Mucosa of descending colon (tissue), 3 donors: ENCODE data around the gene FKBP3. TPM values are rescaled to one million over a fixed set of nuclear protein-coding genes. Genes with fewer than 3 reads are reported as not detected.

Experiments
- ATAC-seq: fragments of 200-7000 bp; cut with Tn5 transposase; one replicate; pipeline ENCODE4 v1.9.1; 2020; ENCODE audit warnings: mild to moderate bottlenecking, moderate library complexity
- DNase-seq, 3 donors: peaks; one replicate each; pipeline ENCODE4 v3.0.0-alpha.2; 2020
- H3K36me3 ChIP-seq: fragments of 200-600 bp; one replicate; pipeline ENCODE4 v1.8.0; 2021; ENCODE audit warnings: low read depth, mild to moderate bottlenecking
- H3K4me1 ChIP-seq: fragments of 200-600 bp; one replicate; pipeline ENCODE4 v1.8.0; 2021; ENCODE audit warnings: low read depth, mild to moderate bottlenecking
- H3K4me3 ChIP-seq: fragments of 200-600 bp; one replicate; pipeline ENCODE4 v1.8.0; 2021; ENCODE audit warnings: mild to moderate bottlenecking
- H3K9me3 ChIP-seq: fragments of 200-600 bp; one replicate; pipeline ENCODE4 v1.8.0; 2021; ENCODE audit warnings: mild to moderate bottlenecking
- intact Hi-C, 2 donors: fragments of 100-400 bp; cut with DNase I in 1 of 2; cut with micrococcal nuclease in 1 of 2; formaldehyde crosslinking; loops; one replicate each; pipeline versions ENCODE4 v1.11.0 to v1.11.1; 2022; cut with DNase I, micrococcal nuclease
- total RNA-seq, 3 donors: library from RNA; stranded (reverse); fragmentation: NEBNext Ultra II Directional in 2 of 3; extraction: Animal tissue kit (Norgen Biotek cat#: 25700) in 2 of 3; gene quantifications; one replicate each; pipeline versions ENCODE4 v1.2.1 to v1.2.4, GENCODE V29; 2021 to 2023
- TF ChIP-seq, protein P1 (sequence below): fragments of 200-600 bp; IDR thresholded peaks from one replicate; pipeline ENCODE4 v1.8.0; 2022; ENCODE audit warnings: antibody characterized with exemption, mild to moderate bottlenecking
- donor health status: DM: no; HTN: no; CAD: no; lungs with moderate emphysema.
- donor health status: DM: no; HTN: no; CAD: no.
- donor health status: DM: no; HTN: yes; CAD: no.

The FKBP3 gene
- total RNA-seq, 3 donors from 2014 or later = 46.2 to 51.7 (median 46.2) TPM

DNA sequence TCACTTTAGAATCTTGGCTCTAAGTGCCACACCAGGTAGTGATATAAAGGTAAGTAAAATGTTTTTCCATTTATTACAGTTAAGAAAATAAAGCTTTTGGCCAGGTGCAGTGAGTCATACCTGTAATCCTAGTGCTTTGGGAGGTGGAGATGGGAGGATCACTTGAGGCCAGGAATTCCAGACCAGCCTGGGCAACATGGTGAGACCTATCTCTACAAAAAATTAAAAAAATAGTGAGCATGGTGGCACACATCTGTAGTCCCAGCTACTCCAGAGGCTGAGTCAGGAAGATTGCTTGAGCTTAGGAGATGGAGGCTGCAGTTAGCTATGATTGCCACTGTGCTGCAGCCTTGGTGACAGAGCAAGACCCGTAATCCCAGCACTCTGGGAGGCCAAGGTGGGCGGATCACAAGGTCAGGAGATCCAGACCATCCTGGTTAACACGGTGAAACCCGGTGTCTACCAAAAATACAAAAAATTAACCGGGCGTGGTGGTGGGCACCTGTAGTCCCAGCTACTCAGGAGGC, 6.4 kb upstream of the FKBP3 start:
- H3K4me3 ChIP-seq = no peak overlapping the region
- H3K9me3 ChIP-seq = no peaks in the 10 kb centered on the region
- TF ChIP-seq, protein P1, sequence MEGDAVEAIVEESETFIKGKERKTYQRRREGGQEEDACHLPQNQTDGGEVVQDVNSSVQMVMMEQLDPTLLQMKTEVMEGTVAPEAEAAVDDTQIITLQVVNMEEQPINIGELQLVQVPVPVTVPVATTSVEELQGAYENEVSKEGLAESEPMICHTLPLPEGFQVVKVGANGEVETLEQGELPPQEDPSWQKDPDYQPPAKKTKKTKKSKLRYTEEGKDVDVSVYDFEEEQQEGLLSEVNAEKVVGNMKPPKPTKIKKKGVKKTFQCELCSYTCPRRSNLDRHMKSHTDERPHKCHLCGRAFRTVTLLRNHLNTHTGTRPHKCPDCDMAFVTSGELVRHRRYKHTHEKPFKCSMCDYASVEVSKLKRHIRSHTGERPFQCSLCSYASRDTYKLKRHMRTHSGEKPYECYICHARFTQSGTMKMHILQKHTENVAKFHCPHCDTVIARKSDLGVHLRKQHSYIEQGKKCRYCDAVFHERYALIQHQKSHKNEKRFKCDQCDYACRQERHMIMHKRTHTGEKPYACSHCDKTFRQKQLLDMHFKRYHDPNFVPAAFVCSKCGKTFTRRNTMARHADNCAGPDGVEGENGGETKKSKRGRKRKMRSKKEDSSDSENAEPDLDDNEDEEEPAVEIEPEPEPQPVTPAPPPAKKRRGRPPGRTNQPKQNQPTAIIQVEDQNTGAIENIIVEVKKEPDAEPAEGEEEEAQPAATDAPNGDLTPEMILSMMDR = no peak
- peaks cover 13% of the 10 kb centered on the region for H3K4me1 ChIP-seq
- H3K36me3 ChIP-seq = no peaks in the 10 kb centered on the region
- DNase-seq = no peak
- no peak for ATAC-seq
- intact Hi-C loops = no loop called here

DNA sequence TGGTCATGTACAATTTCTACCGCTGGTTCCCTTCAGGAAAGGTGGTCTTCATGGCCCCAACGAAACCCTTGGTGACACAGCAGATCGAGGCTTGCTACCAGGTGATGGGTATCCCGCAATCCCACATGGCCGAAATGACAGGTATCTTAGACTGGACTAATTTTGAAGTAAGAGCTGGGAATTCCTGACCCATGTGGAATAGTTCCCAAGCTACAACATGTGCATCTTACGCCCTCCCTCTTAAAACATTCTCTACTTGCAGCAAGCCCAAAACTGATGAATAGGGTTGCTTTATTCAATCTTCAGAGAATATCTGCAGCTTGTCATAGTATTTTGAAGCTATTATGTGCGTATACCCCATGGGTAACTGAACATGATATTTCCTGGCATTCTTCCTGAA, 2.1 kb upstream of the FKBP3 start:
- Histone ChIP-seq H3K9me3 (no peaks in the 10 kb centered on the region), H3K4me1 (peaks cover 13% of the 10 kb centered on the region), H3K4me3 (peak overlapping the region; percentile 41), H3K36me3 (no peaks in the 10 kb centered on the region)
- no peak for DNase-seq
- no peak for ATAC-seq
- TF ChIP-seq, protein P1 = no peak
- intact Hi-C loops = no loop called here

DNA sequence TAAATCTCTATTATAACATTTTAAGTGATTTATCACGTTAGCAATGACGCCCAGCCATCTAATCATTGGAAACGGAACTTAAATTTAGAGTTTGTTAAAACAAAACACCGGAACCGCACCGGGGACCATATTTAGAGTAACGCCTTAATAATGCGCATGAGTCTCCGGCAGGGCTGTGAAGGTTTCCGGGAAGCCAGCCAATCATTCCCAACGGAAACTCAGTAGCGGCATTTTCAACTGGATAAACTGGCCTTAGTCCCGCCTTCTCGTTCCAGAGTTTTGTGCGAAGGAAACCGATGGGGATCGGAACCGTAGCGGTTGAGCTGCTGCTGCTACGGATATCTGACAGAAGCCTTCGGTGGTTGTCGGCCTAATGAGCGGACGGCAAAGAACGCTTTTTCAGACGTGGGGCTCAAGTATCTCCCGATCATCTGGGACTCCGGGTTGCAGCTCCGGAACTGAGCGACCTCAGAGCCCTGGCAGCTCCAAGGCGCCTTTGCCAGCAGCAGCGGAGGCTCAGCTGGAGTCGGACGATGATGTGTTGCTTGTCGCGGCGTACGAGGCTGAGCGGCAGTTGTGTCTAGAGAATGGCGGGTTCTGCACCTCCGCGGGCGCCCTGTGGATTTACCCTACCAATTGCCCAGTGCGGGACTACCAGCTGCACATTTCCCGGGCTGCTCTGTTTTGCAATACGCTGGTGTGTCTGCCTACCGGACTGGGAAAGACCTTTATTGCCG, 1.5 kb upstream of the FKBP3 start, which contains the start of gene FANCM:
FANCM (plus strand) TSS at position 272 of the 737 bp plus-strand sequence; CDS start at position 374, 102 bp downstream.
- intact Hi-C loops = no loop called here

DNA sequence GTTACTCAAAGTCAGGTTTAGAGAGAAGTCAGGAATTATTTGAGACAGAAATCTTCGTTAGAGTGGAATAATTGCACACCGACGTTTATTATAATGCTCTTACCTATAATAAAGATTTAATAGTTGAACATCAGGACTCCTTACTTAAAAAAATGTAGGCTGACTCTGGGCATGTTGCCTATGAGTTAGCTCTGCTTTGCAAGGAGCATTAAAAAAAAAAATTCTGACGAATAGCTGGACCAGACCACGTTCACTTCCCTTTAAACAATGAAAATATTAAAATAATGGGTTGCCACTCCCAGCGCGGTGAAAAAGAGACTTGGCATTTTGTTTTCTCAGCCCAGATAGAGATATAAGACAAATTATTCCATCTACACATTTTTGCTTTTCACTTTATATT, 875 bp upstream of the FKBP3 start:
- intact Hi-C loops = no loop called here

More for the DNA sequence above, 1.5 kb upstream of the FKBP3 start, which contains the start of gene FANCM:
- TF ChIP-seq, protein P1 = no peak
- DNase-seq = peak; percentile 78 to 97 (median 84)
- H3K4me1 ChIP-seq = peaks cover 13% of the 10 kb centered on the region
- no peaks in the 10 kb centered on the region for H3K36me3 ChIP-seq
- peak within 1 kb of the TSS; percentile 41 for H3K4me3 ChIP-seq
- ATAC-seq = peak; percentile 82
- H3K9me3 ChIP-seq = no peaks in the 10 kb centered on the region

DNA sequence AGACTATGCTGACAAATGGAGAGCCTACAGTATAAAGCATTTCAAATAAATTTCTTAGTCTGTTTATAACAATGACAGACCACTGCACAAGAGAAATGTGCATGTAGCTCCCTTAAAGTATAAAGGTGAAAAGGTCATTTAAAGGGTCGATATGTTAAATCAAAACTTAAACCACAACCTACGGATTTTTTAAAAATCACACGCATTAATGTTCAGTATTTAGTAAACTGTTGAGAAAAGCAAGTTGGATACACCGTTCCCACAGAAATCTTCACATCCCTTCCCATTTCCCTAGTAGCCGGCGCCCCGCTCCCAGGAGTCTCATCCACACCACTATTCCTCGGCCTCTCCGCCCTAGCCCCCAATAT, 614 bp downstream of the FKBP3 start:
- no peaks in the 10 kb centered on the region for H3K36me3 ChIP-seq
- TF ChIP-seq, protein P1 = no peak
- H3K9me3 ChIP-seq = no peaks in the 10 kb centered on the region
- ATAC-seq = peak; percentile 1
- no peak for DNase-seq
- peaks cover 13% of the 10 kb centered on the region for H3K4me1 ChIP-seq
- intact Hi-C loops = no loop called here
- peak overlapping the region; percentile 29 for H3K4me3 ChIP-seq

More for the DNA sequence above, 875 bp upstream of the FKBP3 start:
- ATAC-seq (no peak), DNase-seq (peak in 1 of 3 donors; percentile 16)
- H3K4me1 ChIP-seq = peaks cover 13% of the 10 kb centered on the region
- H3K36me3 ChIP-seq = no peaks in the 10 kb centered on the region
- TF ChIP-seq, protein P1 = no peak
- H3K9me3 ChIP-seq = no peaks in the 10 kb centered on the region
- peak overlapping the region; percentile 41 for H3K4me3 ChIP-seq
